ENCODE results near the gene GALNT17.

DNA sequence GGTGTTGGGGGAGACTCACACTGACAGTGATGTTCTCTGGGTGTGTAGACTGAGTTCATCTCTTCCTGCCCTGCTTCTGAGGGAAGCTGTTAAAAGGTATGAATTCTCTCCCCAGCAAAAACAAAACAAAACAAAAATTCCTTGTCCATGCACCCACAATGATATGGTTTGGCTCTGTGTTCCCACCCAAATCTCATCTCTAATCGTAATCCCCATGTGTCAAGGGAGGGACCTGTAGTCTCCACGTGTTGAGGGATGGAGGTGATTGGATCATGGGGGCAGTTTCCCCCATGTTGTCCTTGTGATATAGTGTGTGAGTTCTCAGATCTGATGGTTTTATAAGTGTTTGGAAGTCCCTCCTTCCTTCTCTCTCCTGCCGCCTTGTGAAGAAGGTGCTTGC lies 245.5 kb downstream of the GALNT17 start:
- TF ChIP-seq, protein P1, sequence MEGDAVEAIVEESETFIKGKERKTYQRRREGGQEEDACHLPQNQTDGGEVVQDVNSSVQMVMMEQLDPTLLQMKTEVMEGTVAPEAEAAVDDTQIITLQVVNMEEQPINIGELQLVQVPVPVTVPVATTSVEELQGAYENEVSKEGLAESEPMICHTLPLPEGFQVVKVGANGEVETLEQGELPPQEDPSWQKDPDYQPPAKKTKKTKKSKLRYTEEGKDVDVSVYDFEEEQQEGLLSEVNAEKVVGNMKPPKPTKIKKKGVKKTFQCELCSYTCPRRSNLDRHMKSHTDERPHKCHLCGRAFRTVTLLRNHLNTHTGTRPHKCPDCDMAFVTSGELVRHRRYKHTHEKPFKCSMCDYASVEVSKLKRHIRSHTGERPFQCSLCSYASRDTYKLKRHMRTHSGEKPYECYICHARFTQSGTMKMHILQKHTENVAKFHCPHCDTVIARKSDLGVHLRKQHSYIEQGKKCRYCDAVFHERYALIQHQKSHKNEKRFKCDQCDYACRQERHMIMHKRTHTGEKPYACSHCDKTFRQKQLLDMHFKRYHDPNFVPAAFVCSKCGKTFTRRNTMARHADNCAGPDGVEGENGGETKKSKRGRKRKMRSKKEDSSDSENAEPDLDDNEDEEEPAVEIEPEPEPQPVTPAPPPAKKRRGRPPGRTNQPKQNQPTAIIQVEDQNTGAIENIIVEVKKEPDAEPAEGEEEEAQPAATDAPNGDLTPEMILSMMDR (IDR thresholded peaks at IDR 0.05; ENCODE audit: borderline replicate concordance, extremely low read depth, low read length, poor library complexity, severe bottlenecking): no peak
- TF ChIP-seq EZH2 (IDR thresholded peaks at IDR 0.05; ENCODE audit: borderline replicate concordance, low read depth, low read length, severe bottlenecking): no peak

Measured in DND-41 (cell line).